ENCODE data around the gene DMRTC2.

DMRTC2 gene

DNA sequence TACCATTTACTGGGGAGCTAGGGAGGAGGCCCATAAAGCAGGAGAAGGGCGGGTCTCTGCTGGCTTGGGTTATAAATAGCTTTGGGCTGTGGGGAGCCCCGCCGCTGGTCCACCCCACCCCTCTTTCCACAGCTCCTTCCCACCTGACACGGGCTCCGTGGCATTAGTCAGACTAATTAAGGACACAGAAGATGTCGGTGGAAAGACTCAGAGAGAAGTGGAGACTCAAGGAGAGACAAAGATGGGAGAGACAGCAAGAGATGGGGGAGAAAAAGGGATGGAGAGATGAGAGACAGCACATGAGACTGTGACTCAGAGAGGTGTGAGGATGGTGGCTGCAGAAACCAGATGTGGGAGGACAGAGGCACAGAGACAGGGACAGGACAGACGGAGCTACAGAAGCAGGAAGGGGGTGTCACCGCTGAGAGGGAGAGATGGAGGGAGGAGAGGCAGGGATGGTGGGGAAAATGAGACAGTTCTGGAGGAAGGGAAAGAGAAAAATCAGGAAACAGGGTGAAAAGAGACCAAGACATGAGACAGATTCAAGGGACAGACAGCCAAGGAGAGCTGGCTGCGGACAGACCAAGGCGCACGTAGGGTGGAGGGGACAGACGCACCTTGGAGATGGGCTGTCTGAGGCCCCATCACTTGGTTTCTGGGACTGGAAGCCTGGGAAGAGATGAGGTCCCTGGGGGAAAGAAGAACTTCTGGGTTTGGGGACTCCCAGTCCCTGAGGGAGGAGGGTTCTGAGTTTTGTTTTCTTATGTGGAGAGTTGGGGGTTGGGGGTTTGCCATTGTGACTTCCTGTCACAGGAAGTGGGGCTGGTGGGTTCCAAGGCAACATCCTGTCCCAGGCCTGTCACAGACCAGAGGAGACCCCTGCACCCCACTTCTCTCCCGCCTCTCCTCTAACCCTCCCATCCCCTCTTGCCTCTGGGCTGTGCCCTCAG, 42.2 kb downstream of the DMRTC2 start:
- Histone ChIP-seq H3K4me3 (ENCODE audit: low read depth in 1 of 5, low read length in 5 of 5) (no peak overlapping the region), H3K9ac (ENCODE audit: low read length in 5 of 5) (peak overlapping the region; percentile 1 to 31 (median 16)), H3K4me1 (ENCODE audit: control insufficient read depth in 5 of 5, insufficient read depth in 5 of 5, low read length in 5 of 5) (peaks cover 4 to 52% (median 38%) of the 10 kb centered on the region in 5 donors), H3K27me3 (ENCODE audit: control insufficient read depth in 5 of 5, insufficient read depth in 4 of 5, low read length in 5 of 5) (no peaks in the 10 kb centered on the region), H3K9me3 (ENCODE audit: control insufficient read depth in 5 of 5, low read length in 5 of 5) (no peaks in the 10 kb centered on the region), H3K27ac (ENCODE audit: low read depth, low read length) (no peak overlapping the region), H3K36me3 (ENCODE audit: control insufficient read depth in 5 of 5, insufficient read depth in 5 of 5, low read length in 5 of 5) (peaks cover 0 to 44% (median 20%) of the 10 kb centered on the region in 5 donors)

DNA sequence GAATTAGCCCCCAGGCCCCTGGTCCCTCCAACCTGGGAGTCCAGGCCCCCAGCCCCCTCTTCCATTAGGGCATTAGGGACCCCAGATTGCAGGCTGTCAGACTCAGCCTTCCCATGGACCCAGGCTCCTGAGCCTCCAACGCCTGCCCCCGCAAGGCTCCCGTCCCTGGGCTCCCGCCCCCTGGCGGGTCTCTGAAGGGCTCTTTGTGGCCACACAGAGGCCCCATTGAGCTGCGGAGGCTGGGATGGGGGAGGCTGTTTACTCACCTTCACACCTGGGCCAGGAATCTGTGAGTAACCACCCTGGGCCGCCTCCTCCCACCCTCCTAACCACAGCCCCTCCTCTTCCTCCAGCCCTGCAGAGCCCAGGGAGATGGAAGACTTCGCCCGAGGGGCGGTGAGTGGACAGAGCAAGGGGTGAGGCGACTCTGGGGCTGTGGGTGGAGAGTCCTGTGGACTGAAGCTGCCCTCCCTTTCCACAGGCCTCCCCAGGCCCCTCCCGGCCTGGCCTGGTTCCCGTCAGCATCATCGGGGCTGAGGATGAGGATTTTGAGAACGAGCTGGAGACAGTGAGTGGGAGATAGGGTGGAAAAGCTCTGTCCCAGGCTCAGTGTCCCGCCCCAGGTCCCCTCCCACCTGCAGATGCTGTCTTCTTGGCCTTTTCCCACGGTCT, 43.0 kb downstream of the DMRTC2 start:
- H3K27me3 ChIP-seq (ENCODE audit: control insufficient read depth in 5 of 5, insufficient read depth in 4 of 5, low read length in 5 of 5), result no peaks in the 10 kb centered on the region
- no peaks in the 10 kb centered on the region for H3K9me3 ChIP-seq (ENCODE audit: control insufficient read depth in 5 of 5, low read length in 5 of 5)
- peaks cover 0 to 52% (median 28%) of the 10 kb centered on the region in 5 donors for H3K36me3 ChIP-seq (ENCODE audit: control insufficient read depth in 5 of 5, insufficient read depth in 5 of 5, low read length in 5 of 5)
- H3K27ac ChIP-seq (ENCODE audit: low read depth, low read length), result no peak overlapping the region
- H3K9ac ChIP-seq (ENCODE audit: low read length in 5 of 5), result peak overlapping the region in 1 of 5 donors; percentile 21
- H3K4me1 ChIP-seq (ENCODE audit: control insufficient read depth in 5 of 5, insufficient read depth in 5 of 5, low read length in 5 of 5), result peaks cover 4 to 43% (median 31%) of the 10 kb centered on the region in 5 donors
- H3K4me3 ChIP-seq (ENCODE audit: low read depth in 1 of 5, low read length in 5 of 5), result no peak overlapping the region

DNA sequence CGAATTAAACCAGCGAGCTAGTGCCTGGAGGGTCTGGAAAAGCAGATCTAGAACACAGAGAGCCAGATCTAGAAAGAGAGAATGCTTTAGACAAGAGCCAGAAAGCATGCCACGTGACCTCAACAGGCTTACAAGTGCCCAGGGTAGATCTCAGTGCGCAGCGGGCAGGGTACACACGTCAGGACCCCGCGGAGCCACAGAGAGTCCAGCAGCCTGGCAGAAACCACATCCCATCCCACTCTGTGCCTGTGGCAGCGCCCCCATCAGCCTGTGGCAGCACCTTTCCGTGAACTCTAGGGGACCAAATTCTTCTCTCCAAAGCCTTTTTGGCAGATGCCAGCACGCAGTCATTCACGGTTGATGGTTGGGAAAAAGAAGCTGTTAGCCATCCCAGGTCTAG, 44.1 kb downstream of the DMRTC2 start:
- Histone ChIP-seq H3K9me3 (ENCODE audit: control insufficient read depth in 5 of 5, low read length in 5 of 5) (no peaks in the 10 kb centered on the region), H3K27me3 (ENCODE audit: control insufficient read depth in 5 of 5, insufficient read depth in 4 of 5, low read length in 5 of 5) (no peaks in the 10 kb centered on the region), H3K27ac (ENCODE audit: low read depth, low read length) (no peak overlapping the region), H3K4me3 (ENCODE audit: low read depth in 1 of 5, low read length in 5 of 5) (no peak overlapping the region), H3K4me1 (ENCODE audit: control insufficient read depth in 5 of 5, insufficient read depth in 5 of 5, low read length in 5 of 5) (peaks cover 4 to 35% (median 23%) of the 10 kb centered on the region in 5 donors), H3K9ac (ENCODE audit: low read length in 5 of 5) (no peak overlapping the region), H3K36me3 (ENCODE audit: control insufficient read depth in 5 of 5, insufficient read depth in 5 of 5, low read length in 5 of 5) (peaks cover 0 to 57% (median 31%) of the 10 kb centered on the region in 5 donors)

DNA sequence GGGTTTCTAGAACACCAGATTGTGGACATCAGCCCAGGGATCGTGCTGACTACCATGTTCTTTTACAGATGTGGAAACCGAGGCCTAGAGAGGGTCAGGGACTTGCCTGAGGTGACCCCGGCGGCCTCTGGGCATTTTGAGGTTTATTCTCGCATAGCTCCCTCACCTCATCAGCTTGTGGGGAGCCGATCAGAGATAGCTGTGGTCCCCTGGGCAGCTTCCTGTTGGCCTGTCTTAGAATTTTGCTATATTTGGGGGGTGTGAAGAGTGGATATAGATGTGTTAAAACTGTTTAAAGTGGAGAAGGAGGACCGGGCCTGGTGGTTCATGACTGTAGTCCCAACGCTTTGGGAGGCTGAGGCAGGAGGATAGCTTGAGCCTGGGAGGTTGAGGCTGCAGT, 45.1 kb downstream of the DMRTC2 start:
- Histone ChIP-seq H3K9ac (ENCODE audit: low read length in 5 of 5) (no peak overlapping the region), H3K36me3 (ENCODE audit: control insufficient read depth in 5 of 5, insufficient read depth in 5 of 5, low read length in 5 of 5) (peaks cover 0 to 66% (median 39%) of the 10 kb centered on the region in 5 donors)

DNA sequence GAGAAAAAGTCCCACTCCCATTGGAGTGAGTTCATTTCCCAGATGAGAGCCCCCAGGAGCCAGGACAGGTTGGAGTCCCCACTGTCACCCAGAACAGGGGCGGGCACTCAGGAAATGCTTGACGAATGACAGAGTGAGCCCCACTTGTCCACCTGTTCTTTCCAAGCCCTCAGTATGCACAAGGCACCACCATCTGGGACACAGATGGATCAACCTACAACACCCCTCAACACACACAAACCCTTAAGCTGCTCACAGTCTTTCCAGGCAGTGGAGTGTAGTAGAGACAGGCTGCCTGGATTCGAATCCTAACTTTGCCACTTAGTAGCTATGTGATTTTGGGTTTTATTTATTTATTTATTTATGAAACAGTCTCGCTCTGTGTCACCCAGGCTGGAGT, 46.1 kb downstream of the DMRTC2 start:
- H3K27ac ChIP-seq (ENCODE audit: low read depth, low read length), result no peak overlapping the region
- peaks cover 0 to 21% (median 10%) of the 10 kb centered on the region in 5 donors for H3K4me1 ChIP-seq (ENCODE audit: control insufficient read depth in 5 of 5, insufficient read depth in 5 of 5, low read length in 5 of 5)
- no peak overlapping the region for H3K4me3 ChIP-seq (ENCODE audit: low read depth in 1 of 5, low read length in 5 of 5)
- no peak overlapping the region for H3K9ac ChIP-seq (ENCODE audit: low read length in 5 of 5)
- H3K27me3 ChIP-seq (ENCODE audit: control insufficient read depth in 5 of 5, insufficient read depth in 4 of 5, low read length in 5 of 5), result no peaks in the 10 kb centered on the region
- H3K36me3 ChIP-seq (ENCODE audit: control insufficient read depth in 5 of 5, insufficient read depth in 5 of 5, low read length in 5 of 5), result peaks cover 0 to 76% (median 50%) of the 10 kb centered on the region in 5 donors
- H3K9me3 ChIP-seq (ENCODE audit: control insufficient read depth in 5 of 5, low read length in 5 of 5), result no peaks in the 10 kb centered on the region

More for the DNA sequence above, 45.1 kb downstream of the DMRTC2 start:
- no peaks in the 10 kb centered on the region for H3K9me3 ChIP-seq (ENCODE audit: control insufficient read depth in 5 of 5, low read length in 5 of 5)
- no peaks in the 10 kb centered on the region for H3K27me3 ChIP-seq (ENCODE audit: control insufficient read depth in 5 of 5, insufficient read depth in 4 of 5, low read length in 5 of 5)
- peaks cover 2 to 28% (median 15%) of the 10 kb centered on the region in 5 donors for H3K4me1 ChIP-seq (ENCODE audit: control insufficient read depth in 5 of 5, insufficient read depth in 5 of 5, low read length in 5 of 5)
- no peak overlapping the region for H3K4me3 ChIP-seq (ENCODE audit: low read depth in 1 of 5, low read length in 5 of 5)
- H3K27ac ChIP-seq (ENCODE audit: low read depth, low read length), result no peak overlapping the region

DNA sequence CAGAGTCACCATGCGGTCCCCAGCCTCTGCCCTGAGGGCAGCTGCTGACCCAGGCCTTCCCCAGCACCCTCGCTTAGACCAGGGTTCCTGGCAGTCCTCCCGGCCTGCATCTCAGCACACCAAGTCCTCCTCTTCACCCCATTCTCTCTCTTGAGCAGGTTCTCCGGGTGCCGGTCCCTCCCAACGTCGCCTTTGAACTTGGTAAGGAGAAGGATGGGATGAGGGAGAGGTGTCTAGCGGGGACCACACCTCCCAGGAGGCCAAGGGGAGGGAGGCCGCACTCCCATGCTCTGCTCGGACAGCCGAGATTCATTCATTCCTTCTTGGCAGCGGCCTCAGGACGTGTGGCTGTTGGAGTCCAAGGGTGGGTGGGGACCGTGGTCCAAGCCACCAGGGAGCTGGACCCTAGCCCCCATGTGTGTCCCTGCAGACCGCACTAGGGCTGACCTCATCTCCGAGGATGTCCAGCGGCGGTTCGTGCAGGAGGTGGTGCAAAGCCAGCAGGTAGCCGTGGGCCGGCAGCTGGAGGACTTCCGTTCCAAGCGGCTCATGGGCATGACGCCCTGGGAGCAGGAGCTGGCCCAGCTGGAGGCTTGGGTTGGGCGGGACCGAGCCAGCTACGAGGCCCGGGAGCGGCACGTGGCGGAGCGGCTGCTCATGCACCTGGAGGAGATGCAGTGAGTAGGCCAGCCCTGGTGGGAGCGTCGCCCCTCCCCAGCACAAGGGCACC, 47.5 kb downstream of the DMRTC2 start:
- no peak overlapping the region for H3K9ac ChIP-seq (ENCODE audit: low read length in 5 of 5)
- peaks cover 0 to 84% (median 56%) of the 10 kb centered on the region in 5 donors for H3K36me3 ChIP-seq (ENCODE audit: control insufficient read depth in 5 of 5, insufficient read depth in 5 of 5, low read length in 5 of 5)

DNA sequence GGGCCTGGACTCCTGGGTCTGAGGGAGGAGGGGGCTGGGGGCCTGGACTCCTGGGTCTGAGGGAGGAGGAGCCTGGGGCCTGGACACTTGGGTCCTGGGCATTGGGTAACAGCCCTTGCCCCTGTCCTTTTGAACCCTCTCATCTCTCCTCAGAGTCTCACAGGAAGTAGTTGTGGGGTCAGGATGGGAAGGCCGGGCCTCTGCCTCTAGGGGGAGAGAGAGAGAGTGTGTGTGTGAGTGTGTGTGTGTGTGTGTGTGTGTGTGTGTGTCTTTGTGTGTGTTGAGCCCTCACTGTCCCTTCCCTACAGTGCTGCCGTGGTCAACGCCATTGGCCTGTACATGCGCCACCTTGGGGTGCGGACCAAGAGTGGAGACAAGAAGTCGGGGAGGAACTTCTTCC, 49.1 kb downstream of the DMRTC2 start:
- Histone ChIP-seq H3K36me3 (ENCODE audit: control insufficient read depth in 5 of 5, insufficient read depth in 5 of 5, low read length in 5 of 5) (peaks cover 0 to 87% (median 62%) of the 10 kb centered on the region in 5 donors), H3K27ac (ENCODE audit: low read depth, low read length) (no peak overlapping the region), H3K27me3 (ENCODE audit: control insufficient read depth in 5 of 5, insufficient read depth in 4 of 5, low read length in 5 of 5) (no peaks in the 10 kb centered on the region), H3K9ac (ENCODE audit: low read length in 5 of 5) (no peak overlapping the region), H3K4me3 (ENCODE audit: low read depth in 1 of 5, low read length in 5 of 5) (no peak overlapping the region), H3K9me3 (ENCODE audit: control insufficient read depth in 5 of 5, low read length in 5 of 5) (no peaks in the 10 kb centered on the region), H3K4me1 (ENCODE audit: control insufficient read depth in 5 of 5, insufficient read depth in 5 of 5, low read length in 5 of 5) (peaks cover 0 to 3% (median 0%) of the 10 kb centered on the region in 5 donors)

More for the DNA sequence above, 47.5 kb downstream of the DMRTC2 start:
- no peak overlapping the region for H3K27ac ChIP-seq (ENCODE audit: low read depth, low read length)
- no peaks in the 10 kb centered on the region for H3K9me3 ChIP-seq (ENCODE audit: control insufficient read depth in 5 of 5, low read length in 5 of 5)
- no peaks in the 10 kb centered on the region for H3K27me3 ChIP-seq (ENCODE audit: control insufficient read depth in 5 of 5, insufficient read depth in 4 of 5, low read length in 5 of 5)
- peaks cover 0 to 7% (median 2%) of the 10 kb centered on the region in 5 donors for H3K4me1 ChIP-seq (ENCODE audit: control insufficient read depth in 5 of 5, insufficient read depth in 5 of 5, low read length in 5 of 5)
- no peak overlapping the region for H3K4me3 ChIP-seq (ENCODE audit: low read depth in 1 of 5, low read length in 5 of 5)

DNA sequence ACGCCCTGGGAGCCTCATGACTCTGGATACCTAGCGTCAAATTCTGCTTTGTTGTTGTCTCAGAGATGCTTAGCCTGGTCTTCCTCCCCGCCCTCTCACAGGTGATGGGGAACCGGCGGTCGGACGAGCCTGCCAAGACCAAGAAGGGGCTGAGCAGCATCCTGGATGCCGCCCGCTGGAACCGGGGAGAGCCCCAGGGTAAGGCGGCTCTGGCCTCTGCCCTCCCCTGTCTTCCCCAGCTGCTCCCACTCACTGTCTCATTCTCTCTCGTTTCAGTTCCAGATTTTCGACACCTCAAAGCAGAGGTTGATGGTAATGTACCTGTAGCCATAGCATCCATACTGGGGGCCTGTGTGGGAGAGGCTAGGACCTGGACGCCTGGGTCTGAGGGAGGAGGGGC, 49.5 kb downstream of the DMRTC2 start:
- Histone ChIP-seq H3K4me1 (ENCODE audit: control insufficient read depth in 5 of 5, insufficient read depth in 5 of 5, low read length in 5 of 5) (peaks cover 0 to 3% (median 0%) of the 10 kb centered on the region in 5 donors), H3K27ac (ENCODE audit: low read depth, low read length) (no peak overlapping the region), H3K27me3 (ENCODE audit: control insufficient read depth in 5 of 5, insufficient read depth in 4 of 5, low read length in 5 of 5) (no peaks in the 10 kb centered on the region), H3K9ac (ENCODE audit: low read length in 5 of 5) (no peak overlapping the region), H3K9me3 (ENCODE audit: control insufficient read depth in 5 of 5, low read length in 5 of 5) (no peaks in the 10 kb centered on the region), H3K36me3 (ENCODE audit: control insufficient read depth in 5 of 5, insufficient read depth in 5 of 5, low read length in 5 of 5) (peaks cover 0 to 86% (median 61%) of the 10 kb centered on the region in 5 donors), H3K4me3 (ENCODE audit: low read depth in 1 of 5, low read length in 5 of 5) (no peak overlapping the region)

DNA sequence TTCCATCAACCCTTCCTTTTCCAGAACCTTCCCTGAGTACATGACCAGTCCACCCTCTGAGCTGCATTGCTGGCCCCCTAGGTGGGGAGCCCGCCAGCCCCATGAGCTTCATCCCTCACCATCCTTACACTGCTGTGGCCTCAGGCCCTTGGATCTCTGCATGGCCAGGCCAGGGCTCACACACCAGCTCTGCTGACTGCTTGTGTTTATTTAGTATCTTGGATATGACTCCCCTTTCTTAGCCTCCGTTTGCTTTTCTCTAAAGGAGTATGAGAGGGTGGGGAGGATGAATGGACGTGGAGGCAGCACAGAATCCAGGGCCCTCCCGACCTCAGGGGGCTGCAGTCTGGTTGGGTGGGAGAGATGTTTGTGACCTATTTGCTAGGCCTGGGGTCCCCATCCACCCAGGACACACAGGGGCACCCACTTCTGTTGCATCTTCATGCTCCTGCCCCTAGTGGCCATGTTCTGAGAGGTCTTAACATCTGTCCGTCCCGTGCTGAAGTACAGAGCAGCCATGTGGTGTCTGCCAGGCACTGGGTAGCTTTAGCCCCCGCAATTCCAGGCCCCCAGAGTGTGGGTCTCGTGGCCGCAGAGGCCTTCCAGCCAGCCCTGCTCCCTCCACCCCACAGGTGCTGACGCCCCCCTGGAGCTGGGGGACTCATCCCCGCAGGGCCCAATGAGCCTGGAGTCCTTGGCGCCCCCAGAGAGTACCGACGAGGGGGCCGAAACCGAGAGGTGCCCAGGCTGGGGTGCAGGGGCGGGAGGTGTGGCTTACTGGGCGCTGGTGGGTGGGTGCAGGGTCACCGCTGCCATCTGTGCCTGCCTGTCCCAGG, 51.1 kb downstream of the DMRTC2 start:
- Histone ChIP-seq H3K9me3 (ENCODE audit: control insufficient read depth in 5 of 5, low read length in 5 of 5) (no peaks in the 10 kb centered on the region), H3K27me3 (ENCODE audit: control insufficient read depth in 5 of 5, insufficient read depth in 4 of 5, low read length in 5 of 5) (no peaks in the 10 kb centered on the region), H3K9ac (ENCODE audit: low read length in 5 of 5) (peak overlapping the region in 1 of 5 donors; percentile 35), H3K27ac (ENCODE audit: low read depth, low read length) (no peak overlapping the region), H3K4me1 (ENCODE audit: control insufficient read depth in 5 of 5, insufficient read depth in 5 of 5, low read length in 5 of 5) (peaks cover 0 to 3% (median 0%) of the 10 kb centered on the region in 5 donors), H3K4me3 (ENCODE audit: low read depth in 1 of 5, low read length in 5 of 5) (no peak overlapping the region), H3K36me3 (ENCODE audit: control insufficient read depth in 5 of 5, insufficient read depth in 5 of 5, low read length in 5 of 5) (peaks cover 3 to 88% (median 67%) of the 10 kb centered on the region in 5 donors)

All from subcutaneous abdominal adipose tissue (tissue), 5 donors.